Heart left ventricle (tissue), 16 donors: ENCODE measurements around the gene SEMA6D. TPM values are rescaled to one million over a fixed set of nuclear protein-coding genes. Genes with fewer than 3 reads are reported as not detected.
A peak's percentile ranks its signal among the peaks of the same experiment; 100 is the strongest.

Experiments
- ATAC-seq, 4 donors: fragments of 200-7000 bp; cut with Tn5 transposase; one replicate each; pipeline ENCODE4 v1.9.1; 2020 to 2022; ENCODE audit warnings: moderate library complexity in 4 of 4, mild to moderate bottlenecking in 3 of 4, moderate number of reproducible peaks in 1 of 4
- DNase-seq, 5 donors: peaks; one replicate each; pipeline ENCODE4 v3.0.0-alpha.2; 2020
- H3K27ac ChIP-seq, 12 donors: fragments of 200-600 bp; sonication (generic) in 4 of 12; one replicate each; pipeline versions ENCODE4 v1.5.0 to v1.8.0; 2016 to 2022; ENCODE audit warnings: mild to moderate bottlenecking in 2 of 12
- H3K27me3 ChIP-seq, 9 donors: fragments of 200-600 bp; sonication (generic) in 2 of 9; one replicate each; pipeline versions ENCODE4 v1.5.1 to v1.8.0; 2016 to 2022; ENCODE audit warnings: mild to moderate bottlenecking in 3 of 9
- H3K36me3 ChIP-seq, 9 donors: fragments of 200-600 bp; sonication (generic) in 2 of 9; one replicate each; pipeline versions ENCODE4 v1.5.0 to v1.8.0; 2018 to 2022; ENCODE audit warnings: mild to moderate bottlenecking in 2 of 9
- H3K4me1 ChIP-seq, 12 donors: fragments of 200-600 bp; sonication (generic) in 4 of 12; one replicate each; pipeline versions ENCODE4 v1.5.0 to v1.8.0; 2016 to 2022; ENCODE audit warnings: mild to moderate bottlenecking in 3 of 12
- H3K4me3 ChIP-seq, 12 donors: fragments of 200-600 bp; sonication (generic) in 4 of 12; one replicate each; pipeline versions ENCODE4 v1.5.0 to v1.8.0; 2017 to 2022; ENCODE audit warnings: mild to moderate bottlenecking in 9 of 12, moderate library complexity in 4 of 12
- H3K9me3 ChIP-seq, 12 donors: fragments of 200-600 bp; sonication (generic) in 4 of 12; one replicate each; pipeline versions ENCODE4 v1.5.0 to v1.8.0; 2016 to 2022; ENCODE audit warnings: mild to moderate bottlenecking in 1 of 12
- POLR2A ChIP-seq, 2 donors: fragments of 450-650 bp; IDR thresholded peaks; one replicate each; pipeline ENCODE4 v1.6.1; 2017; ENCODE audit warnings: antibody characterized with exemption in 2 of 2, mild to moderate bottlenecking in 2 of 2, moderate library complexity in 2 of 2
- WGBS, 4 donors: extraction: QIAGEN DNeasy Blood & Tissue Kit in 2 of 4; methylation state at CpG; one replicate each; pipeline versions ENCODE4 v1.1.5 to v1.1.7; 2013 to 2018; 5-methylcytosine and 5-hydroxymethylcytosine counted together
- intact Hi-C, 10 donors: fragments of 100-400 bp; cut with DNase I; formaldehyde crosslinking; loops; one replicate each; pipeline versions ENCODE4 v1.11.1 to v1.14.2; 2022
- polyA plus RNA-seq, 2 donors: library from polyadenylated mRNA; stranded (reverse); fragments of 200-250 nt; gene quantifications; one replicate each; pipeline ENCODE4 v1.2.3, GENCODE V29; 2013
- total RNA-seq, 9 donors: library from RNA; depleted of rRNA in 2 of 9; stranded (reverse); fragments of >200 nt in 2 of 9; fragmentation: NEBNext Ultra II Directional in 3 of 9; extraction: Animal tissue kit (Norgen Biotek cat#: 25700) in 3 of 9; gene quantifications; one replicate each; pipeline versions ENCODE4 v1.1.0 to v1.2.4, GENCODE V29; 2016 to 2023
- TF ChIP-seq, protein P1 (sequence below), 12 donors: fragments of 200-600 bp; sonication (generic) in 4 of 12; IDR thresholded peaks; one replicate each; pipeline versions ENCODE4 v1.5.0 to v1.8.0; 2018 to 2022; ENCODE audit warnings: antibody characterized with exemption in 12 of 12, mild to moderate bottlenecking in 5 of 12
- donor health status: ischemic (EF 13 %, LVEDD 7.1; RV severe dilation, severe dysfunction).
- donor health status: healthy with polysubstance abuse.
- donor health status: DM: no; HTN: yes; CAD: no.
- donor health status: DM: no; HTN: no; CAD: no.
- donor health status: ischemic (EF 25% LVEDD 6.9; RV normal size, moderate dysfunction).
- donor health status: ischemic (EF 25% LVEDD 5.7; RV mildly dilated, moderate dysfunction).
- donor health status: healthy.
- donor health status: DM: yes; HTN: yes; CAD: no.
- donor health status: ischemic (EF 35%, LVEDD 5.7; RV mildly dilated, moderate dysfunction).
- donor health status: nonischemic (EF 11% LVEDD 7.7; RV severe dilation, severe dysfunction).
- donor health status: DM: yes; HTN: yes; CAD: no.
- donor health status: PGD.
- donor health status: ischemic (EF 29% LVEDD 5.4; RV normal size, mild dysfunction).
- donor health status: nonischemic (EF 23%, LVEDD 6.1; RV moderate dilation, normal function).

SEMA6D gene
- total and polyA plus RNA-seq, 11 donors: 2.8 to 23.2 (median 10.8) TPM

- H3K9me3 ChIP-seq: no peaks in the 10 kb centered on the region
- peak overlapping the region; percentile 48 to 93 (median 76) for H3K27ac ChIP-seq
- peaks cover 0 to 70% (median 34%) of the 10 kb centered on the region in 12 donors for H3K4me1 ChIP-seq
- no peak for ATAC-seq
- DNase-seq: no peak
- H3K4me3 ChIP-seq: no peak overlapping the region
- intact Hi-C loops: no loop called here
- no peaks in the 10 kb centered on the region for H3K36me3 ChIP-seq
- no peaks in the 10 kb centered on the region for H3K27me3 ChIP-seq
- TF ChIP-seq, protein P1, sequence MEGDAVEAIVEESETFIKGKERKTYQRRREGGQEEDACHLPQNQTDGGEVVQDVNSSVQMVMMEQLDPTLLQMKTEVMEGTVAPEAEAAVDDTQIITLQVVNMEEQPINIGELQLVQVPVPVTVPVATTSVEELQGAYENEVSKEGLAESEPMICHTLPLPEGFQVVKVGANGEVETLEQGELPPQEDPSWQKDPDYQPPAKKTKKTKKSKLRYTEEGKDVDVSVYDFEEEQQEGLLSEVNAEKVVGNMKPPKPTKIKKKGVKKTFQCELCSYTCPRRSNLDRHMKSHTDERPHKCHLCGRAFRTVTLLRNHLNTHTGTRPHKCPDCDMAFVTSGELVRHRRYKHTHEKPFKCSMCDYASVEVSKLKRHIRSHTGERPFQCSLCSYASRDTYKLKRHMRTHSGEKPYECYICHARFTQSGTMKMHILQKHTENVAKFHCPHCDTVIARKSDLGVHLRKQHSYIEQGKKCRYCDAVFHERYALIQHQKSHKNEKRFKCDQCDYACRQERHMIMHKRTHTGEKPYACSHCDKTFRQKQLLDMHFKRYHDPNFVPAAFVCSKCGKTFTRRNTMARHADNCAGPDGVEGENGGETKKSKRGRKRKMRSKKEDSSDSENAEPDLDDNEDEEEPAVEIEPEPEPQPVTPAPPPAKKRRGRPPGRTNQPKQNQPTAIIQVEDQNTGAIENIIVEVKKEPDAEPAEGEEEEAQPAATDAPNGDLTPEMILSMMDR (IDR thresholded peaks at IDR 0.05): no peak
- TF ChIP-seq POLR2A (IDR thresholded peaks at IDR 0.05): no peak
- WGBS, 4 donors: 52 to 74% (median 63%) methylated on average over 4 of the region's 4 CpGs
Observed at GRCh38 chr15:47727137-47727536, 9.8 kb downstream of the SEMA6D start.

DNA sequence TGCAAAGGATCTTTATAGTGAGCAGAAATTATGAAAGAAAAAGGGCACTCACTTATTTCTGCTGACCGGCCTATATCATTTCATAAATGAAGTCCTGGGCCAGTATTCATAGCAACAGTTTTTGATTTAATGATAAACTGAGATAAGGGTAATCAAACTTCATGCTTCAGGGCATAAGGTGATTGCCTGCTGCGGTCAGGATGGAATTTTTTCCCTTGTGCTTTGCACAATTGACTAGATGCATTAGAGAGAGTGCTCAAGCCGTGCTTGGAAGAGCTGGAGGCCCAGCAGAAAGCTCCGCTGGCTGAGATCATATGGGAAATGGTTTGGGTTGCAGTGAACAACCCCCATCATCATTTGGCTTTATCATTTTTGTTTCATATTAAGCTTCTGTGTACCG lies 10.4 kb downstream of the SEMA6D start:
- no peak for TF ChIP-seq POLR2A (IDR thresholded peaks at IDR 0.05)
- TF ChIP-seq, protein P1 (IDR thresholded peaks at IDR 0.05): no peak
- WGBS, 4 donors: 59 to 74% (median 68%) methylated on average over 5 of the region's 5 CpGs
- intact Hi-C loops: no loop called here
- no peak overlapping the region for H3K4me3 ChIP-seq
- H3K27me3 ChIP-seq: no peaks in the 10 kb centered on the region
- H3K4me1 ChIP-seq: peaks cover 0 to 66% (median 34%) of the 10 kb centered on the region in 12 donors
- ATAC-seq: no peak
- peak overlapping the region in 8 of 12 donors; percentile 48 to 93 (median 80) for H3K27ac ChIP-seq
- H3K36me3 ChIP-seq: no peaks in the 10 kb centered on the region
- no peak for DNase-seq
- H3K9me3 ChIP-seq: no peaks in the 10 kb centered on the region

- 50 to 60% (median 53%) methylated on average over 6 of the region's 6 CpGs for WGBS, 4 donors
- Histone ChIP-seq H3K4me1 (peaks cover 0 to 66% (median 33%) of the 10 kb centered on the region in 12 donors), H3K4me3 (no peak overlapping the region), H3K27me3 (no peaks in the 10 kb centered on the region), H3K9me3 (no peaks in the 10 kb centered on the region), H3K27ac (peak overlapping the region in 6 of 12 donors; percentile 5 to 89 (median 64)), H3K36me3 (no peaks in the 10 kb centered on the region)
- DNase-seq (no peak), ATAC-seq (no peak)
- intact Hi-C loops: no loop called here
- TF ChIP-seq, protein P1 (IDR thresholded peaks at IDR 0.05): no peak
- no peak for TF ChIP-seq POLR2A (IDR thresholded peaks at IDR 0.05)
Observed at GRCh38 chr15:47728426-47728825, 11.1 kb downstream of the SEMA6D start.

- Histone ChIP-seq H3K4me1 (peaks cover 0 to 62% (median 31%) of the 10 kb centered on the region in 12 donors), H3K27me3 (no peaks in the 10 kb centered on the region), H3K9me3 (no peaks in the 10 kb centered on the region), H3K27ac (peak overlapping the region in 4 of 12 donors; percentile 5 to 89 (median 80)), H3K4me3 (no peak overlapping the region), H3K36me3 (no peaks in the 10 kb centered on the region)
- ATAC-seq (no peak), DNase-seq (no peak)
- intact Hi-C loops: no loop called here
- 90 to 92% (median 90%) methylated on average over 6 of the region's 6 CpGs for WGBS, 4 donors
- TF ChIP-seq, protein P1 (IDR thresholded peaks at IDR 0.05): no peak
- TF ChIP-seq POLR2A (IDR thresholded peaks at IDR 0.05): no peak
Observed at GRCh38 chr15:47728886-47729285, 11.6 kb downstream of the SEMA6D start.
